ENCODE data around the gene RAPGEF2. TPM values are rescaled to one million over a fixed set of nuclear protein-coding genes. Genes with fewer than 3 reads are reported as not detected.
"Not testable (repeated sequence)": the region's sequence is repeated elsewhere in the genome, so short reads cannot be mapped to it uniquely, and the experiment has no call there.

The RAPGEF2 gene
- total RNA-seq, 4 donors from 2014 or later = 60.2 to 109 (median 79.7) TPM

DNA sequence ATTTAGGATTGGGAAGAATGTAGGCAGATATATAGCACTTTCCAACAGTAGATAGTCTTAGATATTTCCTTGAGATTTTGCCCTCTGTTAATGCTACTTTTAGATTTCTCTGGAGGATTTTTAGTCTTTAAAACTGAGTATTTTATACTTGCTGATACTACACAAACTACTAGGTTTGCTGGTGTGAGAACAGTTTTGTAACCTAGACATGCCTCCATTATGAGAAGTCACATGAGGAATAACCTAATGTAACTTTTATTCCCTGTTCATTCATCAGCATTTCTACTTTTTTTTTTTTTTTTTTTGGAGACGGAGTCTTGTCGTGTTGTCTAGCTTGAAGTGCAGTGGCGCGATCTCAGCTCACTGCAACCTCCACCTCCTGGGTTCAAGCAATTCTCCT lies 137.2 kb downstream of the RAPGEF2 start:
- TF ChIP-seq POLR2A (IDR thresholded peaks at IDR 0.05) = no peak
- TF ChIP-seq, protein P1, sequence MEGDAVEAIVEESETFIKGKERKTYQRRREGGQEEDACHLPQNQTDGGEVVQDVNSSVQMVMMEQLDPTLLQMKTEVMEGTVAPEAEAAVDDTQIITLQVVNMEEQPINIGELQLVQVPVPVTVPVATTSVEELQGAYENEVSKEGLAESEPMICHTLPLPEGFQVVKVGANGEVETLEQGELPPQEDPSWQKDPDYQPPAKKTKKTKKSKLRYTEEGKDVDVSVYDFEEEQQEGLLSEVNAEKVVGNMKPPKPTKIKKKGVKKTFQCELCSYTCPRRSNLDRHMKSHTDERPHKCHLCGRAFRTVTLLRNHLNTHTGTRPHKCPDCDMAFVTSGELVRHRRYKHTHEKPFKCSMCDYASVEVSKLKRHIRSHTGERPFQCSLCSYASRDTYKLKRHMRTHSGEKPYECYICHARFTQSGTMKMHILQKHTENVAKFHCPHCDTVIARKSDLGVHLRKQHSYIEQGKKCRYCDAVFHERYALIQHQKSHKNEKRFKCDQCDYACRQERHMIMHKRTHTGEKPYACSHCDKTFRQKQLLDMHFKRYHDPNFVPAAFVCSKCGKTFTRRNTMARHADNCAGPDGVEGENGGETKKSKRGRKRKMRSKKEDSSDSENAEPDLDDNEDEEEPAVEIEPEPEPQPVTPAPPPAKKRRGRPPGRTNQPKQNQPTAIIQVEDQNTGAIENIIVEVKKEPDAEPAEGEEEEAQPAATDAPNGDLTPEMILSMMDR (IDR thresholded peaks at IDR 0.05) = no peak
- no peak for DNase-seq
- Histone ChIP-seq H3K27me3 (no peaks in the 10 kb centered on the region), H3K4me1 (peaks cover 0 to 8% of the 10 kb centered on the region in 2 donors), H3K4me3 (replicated peaks in 1 of 3) (no peak overlapping the region), H3K27ac (peak overlapping the region in 2 of 3 donors; percentile 39 to 52), H3K9me3 (no peaks in the 10 kb centered on the region), H3K36me3 (no peaks in the 10 kb centered on the region)
- intact Hi-C loops (cut with DNase I) = no loop called here
- WGBS, 2 donors = 93 to 94% methylated on average over 4 of the region's 4 CpGs

DNA sequence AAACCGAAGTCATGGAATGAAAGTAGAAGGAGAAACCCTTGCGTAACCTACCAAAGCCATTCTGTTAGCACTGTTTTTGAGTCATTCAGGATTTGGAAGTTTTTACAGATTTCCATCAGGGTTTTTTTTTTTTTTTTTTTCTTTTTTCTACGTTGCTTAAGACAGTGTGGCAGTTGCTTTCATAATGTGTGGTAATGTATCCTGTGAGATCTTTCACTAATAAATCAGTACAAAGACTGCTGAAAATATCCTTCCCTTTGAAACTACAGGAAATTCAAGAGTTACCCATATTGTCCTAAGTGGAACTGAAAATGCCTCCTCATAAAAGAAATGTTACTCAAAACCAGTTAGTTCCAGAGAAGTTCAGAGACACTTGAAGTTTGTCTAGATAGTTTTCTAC lies 137.8 kb downstream of the RAPGEF2 start:
- TF ChIP-seq, protein P1 (IDR thresholded peaks at IDR 0.05) = no peak
- TF ChIP-seq POLR2A (IDR thresholded peaks at IDR 0.05) = no peak
- H3K9me3 ChIP-seq = no peaks in the 10 kb centered on the region
- no peak for DNase-seq
- no peaks in the 10 kb centered on the region for H3K36me3 ChIP-seq
- H3K4me1 ChIP-seq = peaks cover 0 to 8% of the 10 kb centered on the region in 2 donors
- no peak overlapping the region for H3K4me3 ChIP-seq (replicated peaks in 1 of 3)
- intact Hi-C loops (cut with DNase I) = no loop called here
- H3K27ac ChIP-seq = peak overlapping the region in 2 of 3 donors; percentile 29 to 39
- no peaks in the 10 kb centered on the region for H3K27me3 ChIP-seq
- 75 to 87% methylated on average over 3 of the region's 3 CpGs for WGBS, 2 donors

DNA sequence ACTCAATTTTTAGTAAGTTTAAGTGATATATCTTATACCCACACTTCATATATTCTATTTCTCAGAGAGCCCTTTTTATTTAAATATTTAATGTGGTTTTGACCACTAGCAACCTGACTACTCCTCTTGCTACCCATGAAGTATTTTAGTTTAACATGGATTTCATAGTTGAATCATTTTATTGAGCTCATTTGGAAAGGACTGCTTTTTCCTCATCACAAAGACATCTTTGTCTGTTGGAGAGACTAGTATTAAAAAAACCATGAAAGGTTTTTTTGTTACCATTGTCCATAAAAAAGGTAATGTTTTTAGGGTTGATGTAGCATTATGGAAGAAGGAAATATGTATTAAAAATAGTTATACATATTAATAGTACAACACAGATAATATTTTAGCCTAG lies 139.5 kb downstream of the RAPGEF2 start:
- Histone ChIP-seq H3K27me3 (no peaks in the 10 kb centered on the region), H3K4me1 (peaks cover 0 to 8% of the 10 kb centered on the region in 2 donors), H3K36me3 (no peaks in the 10 kb centered on the region), H3K4me3 (replicated peaks in 1 of 3) (no peak overlapping the region), H3K9me3 (no peaks in the 10 kb centered on the region), H3K27ac (no peak overlapping the region)
- intact Hi-C loops (cut with DNase I) = no loop called here
- DNase-seq = no peak
- no peak for TF ChIP-seq POLR2A (IDR thresholded peaks at IDR 0.05)
- TF ChIP-seq, protein P1 (IDR thresholded peaks at IDR 0.05) = no peak

DNA sequence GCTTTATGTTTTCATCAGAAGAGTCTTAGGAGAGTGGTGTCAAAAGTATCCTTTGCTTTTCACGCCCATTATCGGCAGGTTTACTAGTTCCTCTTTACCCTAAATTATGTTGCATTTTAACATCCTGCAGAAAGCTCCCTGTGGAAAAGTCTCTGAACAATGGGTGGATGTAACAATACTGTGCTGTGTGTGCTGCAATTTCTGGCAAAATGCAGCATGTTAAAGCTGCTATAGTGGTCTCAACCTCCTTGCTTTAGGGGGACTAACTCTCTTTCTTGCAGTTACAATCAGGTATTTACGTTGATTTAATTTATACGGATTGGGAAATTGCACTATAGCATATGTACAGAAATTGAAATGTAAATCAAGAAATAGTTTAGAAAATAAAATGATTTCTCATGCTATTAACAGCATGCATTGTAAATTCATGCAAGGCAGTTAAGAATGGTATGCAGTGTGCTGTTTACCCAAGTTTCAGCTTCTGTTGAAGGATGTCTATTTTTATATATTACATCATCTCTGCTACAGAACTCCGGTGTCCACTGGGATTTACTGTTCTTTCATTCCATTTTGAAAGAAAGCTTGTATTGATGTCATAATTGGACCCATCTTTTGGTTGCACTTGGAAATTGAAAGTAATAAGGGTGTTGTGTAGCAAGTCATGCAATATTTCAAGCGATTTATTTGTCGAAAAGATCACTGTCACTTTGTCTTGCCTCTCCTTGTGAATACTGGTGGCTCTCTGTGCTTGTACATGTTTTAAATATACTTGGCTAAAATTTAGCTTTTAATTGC lies 145.7 kb downstream of the RAPGEF2 start:
- WGBS, 2 donors = 77 to 79% methylated on average over 7 of the region's 7 CpGs
- intact Hi-C loops (cut with DNase I) = no loop called here
- Histone ChIP-seq H3K27ac (no peak overlapping the region), H3K4me3 (replicated peaks in 1 of 3) (no peak overlapping the region), H3K27me3 (no peaks in the 10 kb centered on the region), H3K9me3 (no peaks in the 10 kb centered on the region), H3K4me1 (no peaks in the 10 kb centered on the region), H3K36me3 (no peaks in the 10 kb centered on the region)
- TF ChIP-seq, protein P1 (IDR thresholded peaks at IDR 0.05) = no peak
- DNase-seq = no peak

DNA sequence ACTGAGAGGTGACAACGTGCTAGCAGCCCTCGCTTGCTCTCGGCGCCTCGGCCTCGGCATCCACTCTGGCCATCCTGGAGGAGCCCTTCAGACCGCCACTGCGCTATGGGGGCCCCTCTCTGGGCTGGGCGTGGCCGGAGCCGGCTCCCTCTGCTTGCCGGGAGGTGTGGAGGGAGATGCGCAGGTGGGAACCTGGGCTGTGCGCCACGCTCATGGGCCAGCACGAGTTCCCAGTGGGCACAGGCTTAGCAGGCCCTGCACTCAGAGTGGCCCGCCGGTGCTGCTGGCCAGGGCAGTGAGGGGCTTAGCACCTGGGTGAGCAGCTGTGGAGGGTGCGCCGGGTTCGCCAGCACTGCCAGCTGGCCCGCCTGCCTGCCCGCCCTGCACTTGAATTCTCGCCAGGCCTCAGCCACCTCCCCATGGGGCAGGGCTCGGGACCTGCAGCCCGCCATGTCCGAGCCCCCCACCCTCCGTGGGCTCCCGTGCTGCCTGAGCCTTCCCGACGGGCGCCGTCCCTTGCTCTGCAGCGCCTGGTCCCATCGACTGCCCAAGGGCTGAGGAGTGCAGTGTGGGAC lies 148.0 kb downstream of the RAPGEF2 start:
- TF ChIP-seq POLR2A (IDR thresholded peaks at IDR 0.05) = no peak
- TF ChIP-seq, protein P1 (IDR thresholded peaks at IDR 0.05) = no peak
- Histone ChIP-seq H3K36me3 (no peaks in the 10 kb centered on the region), H3K27me3 (no peaks in the 10 kb centered on the region), H3K9me3 (no peaks in the 10 kb centered on the region), H3K4me3 (replicated peaks in 1 of 3) (no peak overlapping the region), H3K27ac (no peak overlapping the region), H3K4me1 (no peaks in the 10 kb centered on the region)
- DNase-seq = no peak
- intact Hi-C loops (cut with DNase I) = no loop called here
- 99 to 100% methylated on average over 8 to 17 of the region's 35 CpGs for WGBS, 2 donors

DNA sequence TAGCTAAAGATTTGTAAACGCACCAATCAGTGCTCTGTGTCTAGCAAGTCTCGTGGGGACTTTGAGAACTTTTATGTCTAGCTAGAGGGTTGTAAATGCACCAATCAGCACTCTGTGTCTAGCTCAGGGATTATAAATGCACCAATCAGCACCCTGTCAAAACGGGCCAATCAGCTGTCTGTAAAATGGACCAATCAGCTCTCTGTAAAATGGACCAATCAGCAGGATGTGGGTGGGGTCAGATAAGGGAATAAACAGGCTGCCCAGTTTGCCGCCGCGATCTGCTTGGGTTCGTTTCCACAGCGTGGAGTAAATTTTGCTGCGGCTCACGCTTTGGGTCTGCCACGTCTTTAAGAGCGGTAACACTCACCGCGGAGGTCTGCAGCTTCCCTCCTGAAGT lies 148.7 kb downstream of the RAPGEF2 start:
- H3K4me1 ChIP-seq; H3K27ac ChIP-seq; intact Hi-C loops (cut with DNase I); DNase-seq; H3K36me3 ChIP-seq; H3K4me3 ChIP-seq (replicated peaks in 1 of 3); H3K9me3 ChIP-seq; H3K27me3 ChIP-seq: not testable (repeated sequence)
- WGBS, 2 donors = 96% methylated on average over 14 of the region's 14 CpGs

All from thyroid gland (tissue), 4 donors.